PC-9 (cell line): Measurements from ENCODE around the gene IRF6.

Source experiments
- CTCF ChIP-seq: fragments of 200-600 bp; sonication (generic); conservative IDR thresholded peaks from 2 replicates; pipeline ENCODE4 v1.6.1; 2017; ENCODE audit warnings: mixed run types, antibody characterized with exemption, mild to moderate bottlenecking, moderate library complexity
- EZH2 ChIP-seq: fragments of 200-600 bp; sonication (generic); IDR thresholded peaks from 2 replicates; pipeline ENCODE4 v1.8.0; 2017; ENCODE audit warnings: antibody characterized with exemption, low read depth

GRCh38 chr1:209805341-209805781, 581 bp downstream of the IRF6 start:
- TF ChIP-seq CTCF (no peak), EZH2 (no peak)
